B cell (primary cell): ENCODE data around the gene MAP3K14. TPM values are rescaled to one million over a fixed set of nuclear protein-coding genes. Genes with fewer than 3 reads are reported as not detected.

Source experiments
- ATAC-seq: fragments of 200-7000 bp; cut with Tn5 transposase; one replicate; pipeline ENCODE4 v1.10.0; 2021; ENCODE audit warnings: low read depth, mild to moderate bottlenecking, moderate number of reproducible peaks, moderate library complexity
- CTCF ChIA-PET: fragments of 350-600 bp; sonication (Branson Sonifier 250); formaldehyde crosslinking; loops from one replicate; lab custom pipeline; 2021; ENCODE audit warnings: antibody characterized with exemption, inconsistent platforms; lab: Charles Lee
- POLR2A ChIA-PET: fragments of 350-600 bp; sonication (Branson Sonifier 250); formaldehyde crosslinking; loops from one replicate; lab custom pipeline; 2021; ENCODE audit warnings: antibody characterized with exemption; lab: Charles Lee
- DNase-seq: peaks from one replicate; pipeline ENCODE4 v3.0.0; 2013
- H2AFZ ChIP-seq: 2 replicates; pipeline ENCODE4 v1.6.1; 2012; ENCODE audit warnings: mild to moderate bottlenecking, low read depth, low read length; ENCODE audit not compliant: insufficient read depth, poor library complexity, severe bottlenecking
- H3K27ac ChIP-seq, 2 donors: 1 replicate in 1 of 2; 2 replicates in 1 of 2; pipeline ENCODE4 v1.5.1; 2012 to 2013; ENCODE audit warnings: low read length in 2 of 2, mild to moderate bottlenecking in 2 of 2, moderate library complexity in 1 of 2
- H3K27me3 ChIP-seq, 4 experiments: fragments of 200-600 bp in 1 of 4; sonication (generic) in 1 of 4; replicated peaks in 1 of 4; 1 replicate in 2 of 4; 2 replicates in 2 of 4; pipeline versions ENCODE4 v1.6.1 to v1.7.0; 2013 to 2016; ENCODE audit warnings: low read length in 3 of 4, mild to moderate bottlenecking in 2 of 4, mixed read lengths in 1 of 4, moderate library complexity in 1 of 4; ENCODE audit not compliant: insufficient read depth in 4 of 4, control insufficient read depth in 3 of 4; ENCODE audit errors: control extremely low read depth in 1 of 4
- H3K36me3 ChIP-seq, 2 experiments: replicated peaks in 1 of 2; 1 replicate in 1 of 2; 2 replicates in 1 of 2; pipeline versions ENCODE4 v1.6.1 to v1.7.1; 2013; ENCODE audit warnings: low read length in 1 of 2; ENCODE audit not compliant: insufficient read depth in 2 of 2, control insufficient read depth in 1 of 2; ENCODE audit errors: control extremely low read depth in 1 of 2, extremely low read depth in 1 of 2
- H3K4me1 ChIP-seq, 2 donors: fragments of 200-600 bp in 1 of 2; sonication (generic) in 1 of 2; 1 replicate in 1 of 2; 2 replicates in 1 of 2; pipeline versions ENCODE4 v1.5.1 to v1.6.1; 2013 to 2017; ENCODE audit warnings: low read length in 2 of 2; ENCODE audit not compliant: control insufficient read depth in 2 of 2, insufficient read depth in 2 of 2
- H3K4me2 ChIP-seq: replicated peaks from 2 replicates; pipeline ENCODE3; 2012; ENCODE audit warnings: mild to moderate bottlenecking, low read depth, low read length; ENCODE audit not compliant: poor library complexity, severe bottlenecking
- H3K4me3 ChIP-seq, 5 experiments: fragments of 200-600 bp in 1 of 5; sonication (generic) in 1 of 5; 1 replicate in 3 of 5; 2 replicates in 2 of 5; pipeline versions ENCODE4 v1.5.1 to v1.7.0; 2011 to 2016; ENCODE audit warnings: low read length in 4 of 5, mild to moderate bottlenecking in 4 of 5, low read depth in 2 of 5, control low read depth in 1 of 5, moderate library complexity in 1 of 5; ENCODE audit not compliant: insufficient read depth in 1 of 5; ENCODE audit errors: control extremely low read depth in 1 of 5, extremely low read depth in 1 of 5
- H3K79me2 ChIP-seq: fragments of 200-600 bp; sonication (generic); one replicate; pipeline ENCODE4 v1.6.0; 2016; ENCODE audit warnings: low read length; ENCODE audit not compliant: control insufficient read depth, insufficient read depth
- H3K9ac ChIP-seq: fragments of 200-600 bp; sonication (generic); 2 replicates; pipeline ENCODE4 v1.6.1; 2017; ENCODE audit warnings: mild to moderate bottlenecking, low read length, moderate library complexity
- H3K9me3 ChIP-seq, 3 donors: one replicate each; pipeline versions ENCODE4 v1.6.1 to v1.7.1; 2013; ENCODE audit warnings: low read length in 2 of 3; ENCODE audit not compliant: control insufficient read depth in 2 of 3, insufficient read depth in 1 of 3; ENCODE audit errors: control extremely low read depth in 1 of 3
- H4K20me1 ChIP-seq: 2 replicates; pipeline ENCODE4 v1.6.0; 2012; ENCODE audit warnings: mild to moderate bottlenecking, low read length; ENCODE audit not compliant: insufficient read depth, control insufficient read depth, poor library complexity, severe bottlenecking
- H3K27ac Mint-ChIP-seq: one replicate; pipeline ENCODE4 v1.8.0; 2021; ENCODE audit warnings: mixed read lengths
- H3K27me3 Mint-ChIP-seq: one replicate; pipeline ENCODE4 v1.8.0; 2021; ENCODE audit warnings: mixed read lengths
- H3K4me1 Mint-ChIP-seq: one replicate; pipeline ENCODE4 v1.8.0; 2021; ENCODE audit warnings: mixed read lengths
- H3K4me3 Mint-ChIP-seq: one replicate; pipeline ENCODE4 v1.8.0; 2021; ENCODE audit warnings: mixed read lengths
- H3K9me3 Mint-ChIP-seq: one replicate; pipeline ENCODE4 v1.8.0; 2022; ENCODE audit warnings: mixed read lengths; ENCODE audit not compliant: insufficient read depth
- CTCF ChIP-seq: fragments of 200-600 bp; IDR thresholded peaks from one replicate; pipeline ENCODE4 v1.8.0; 2022; ENCODE audit warnings: antibody characterized with exemption, mild to moderate bottlenecking
- EZH2 ChIP-seq: IDR thresholded peaks from 2 replicates; pipeline ENCODE4 v1.6.1; 2012; ENCODE audit warnings: borderline replicate concordance, low read depth, mild to moderate bottlenecking, moderate library complexity, low read length; ENCODE audit not compliant: insufficient read depth, poor library complexity, severe bottlenecking
- WGBS: methylation state at CpG from one replicate; pipeline ENCODE4 v1.1.5; 2013; ENCODE audit warnings: missing lambda C conversion rate; ENCODE audit not compliant: insufficient coverage; 5-methylcytosine and 5-hydroxymethylcytosine counted together
- intact Hi-C: fragments of 100-400 bp; cut with micrococcal nuclease; formaldehyde crosslinking; loops from one replicate; pipeline ENCODE4 v1.10.0; 2022
- polyA plus RNA-seq: library from polyadenylated mRNA; depleted of rRNA; stranded (reverse); fragments of >200 nt; gene quantifications from 2 replicates; pipeline ENCODE4 v1.2.3, GENCODE V29; 2012
- total RNA-seq, 2 donors: library from RNA; stranded (reverse); fragments of 120-200 nt in 1 of 2; gene quantifications; 1 replicate in 1 of 2; 2 replicates in 1 of 2; pipeline versions ENCODE4 v1.2.3 to v1.2.4, GENCODE V29; 2013 to 2022

The MAP3K14 gene
- total and polyA plus RNA-seq, 2 donors (not counting 1 experiment from before 2014, with no cell fraction given): 66.1 to 84.1 TPM

- peak overlapping the region; percentile 99 to 100 for H3K27ac ChIP-seq
- ATAC-seq (peak; percentile 2), DNase-seq (no peak)
- H3K4me1 ChIP-seq: peaks cover 64 to 89% of the 10 kb centered on the region in 2 donors
- peaks cover 82% of the 10 kb centered on the region for H3K79me2 ChIP-seq
- H3K27me3 Mint-ChIP-seq: no peaks in the 10 kb centered on the region
- H3K4me2 ChIP-seq: peak overlapping the region; percentile 92
- WGBS: 51% methylated on average over 12 of the region's 16 CpGs
- ChIA-PET POLR2A (interaction anchor here (0.9 to 9.9 kb wide), 9 partner anchors 9 to 331 kb away, joined by 3 to 149 read pairs (median 7); partner anchors contain the start of genes EFTUD2, FMNL1, HEXIM1 and HEXIM2), CTCF (interaction anchor here (0.6 to 24.6 kb wide), 13 partner anchors 10 to 199 kb away, joined by 3 to 737 read pairs (median 9); partner anchors contain the start of genes ACBD4, FMNL1, HEXIM1 and MAP3K14)
- peak overlapping the region; percentile 99 for H3K27ac Mint-ChIP-seq
- TF ChIP-seq EZH2: no peak
- TF ChIP-seq CTCF: no peak
- H3K36me3 ChIP-seq: peaks cover 3 to 41% of the 10 kb centered on the region in 2 experiments
- H3K9me3 Mint-ChIP-seq: no peaks in the 10 kb centered on the region
- H3K9me3 ChIP-seq: no peaks in the 10 kb centered on the region
- H2AFZ ChIP-seq: no peak overlapping the region
- no peaks in the 10 kb centered on the region for H3K27me3 ChIP-seq
- peak overlapping the region in 2 of 5 experiments; percentile 90 to 96 for H3K4me3 ChIP-seq
- intact Hi-C loops: loop anchor here (1.0 to 2.0 kb wide), 4 partner anchors 9 to 87 kb away; partner anchors contain the start of genes FMNL1, HEXIM1 and MAP3K14
- peak overlapping the region; percentile 97 for H3K9ac ChIP-seq
- H4K20me1 ChIP-seq: peaks cover 36% of the 10 kb centered on the region
- peaks cover 94% of the 10 kb centered on the region for H3K4me1 Mint-ChIP-seq
- H3K4me3 Mint-ChIP-seq: peak overlapping the region; percentile 100
Measured at GRCh38 chr17:45229681-45230409, 87.0 kb downstream of the MAP3K14 start.
